ENCODE data around the gene GGACT. TPM values are rescaled to one million over a fixed set of nuclear protein-coding genes. Genes with fewer than 3 reads are reported as not detected.

The GGACT gene
- polyA plus RNA-seq, 3 donors, result 1.7 to 8.3 (median 6.5) TPM

DNA sequence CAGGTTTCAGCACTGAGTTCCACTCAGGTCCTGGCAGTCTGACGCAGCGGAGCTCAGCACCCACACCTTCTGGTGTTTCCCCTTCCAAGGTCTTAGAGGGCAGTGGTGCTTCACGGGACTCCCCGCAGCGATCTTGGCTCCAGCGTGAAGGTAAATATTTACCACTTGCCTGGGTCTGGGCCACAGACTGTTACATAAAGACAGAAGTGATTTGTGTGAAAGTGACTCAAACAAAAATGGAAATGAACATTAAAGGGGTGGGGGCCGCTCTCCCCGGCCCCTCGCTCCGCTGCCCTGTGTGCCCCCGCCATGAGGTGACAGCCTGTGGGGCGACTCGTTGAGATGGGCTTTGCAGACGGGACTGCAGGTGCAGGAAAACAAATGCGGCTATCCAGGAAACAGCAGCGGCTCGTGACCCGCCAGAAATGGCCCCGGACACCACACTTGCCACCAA lies 55.0 kb downstream of the GGACT start:
- DNase-seq, result no peak
- intact Hi-C loops (cut with micrococcal nuclease), result no loop called here
- TF ChIP-seq, protein P1, sequence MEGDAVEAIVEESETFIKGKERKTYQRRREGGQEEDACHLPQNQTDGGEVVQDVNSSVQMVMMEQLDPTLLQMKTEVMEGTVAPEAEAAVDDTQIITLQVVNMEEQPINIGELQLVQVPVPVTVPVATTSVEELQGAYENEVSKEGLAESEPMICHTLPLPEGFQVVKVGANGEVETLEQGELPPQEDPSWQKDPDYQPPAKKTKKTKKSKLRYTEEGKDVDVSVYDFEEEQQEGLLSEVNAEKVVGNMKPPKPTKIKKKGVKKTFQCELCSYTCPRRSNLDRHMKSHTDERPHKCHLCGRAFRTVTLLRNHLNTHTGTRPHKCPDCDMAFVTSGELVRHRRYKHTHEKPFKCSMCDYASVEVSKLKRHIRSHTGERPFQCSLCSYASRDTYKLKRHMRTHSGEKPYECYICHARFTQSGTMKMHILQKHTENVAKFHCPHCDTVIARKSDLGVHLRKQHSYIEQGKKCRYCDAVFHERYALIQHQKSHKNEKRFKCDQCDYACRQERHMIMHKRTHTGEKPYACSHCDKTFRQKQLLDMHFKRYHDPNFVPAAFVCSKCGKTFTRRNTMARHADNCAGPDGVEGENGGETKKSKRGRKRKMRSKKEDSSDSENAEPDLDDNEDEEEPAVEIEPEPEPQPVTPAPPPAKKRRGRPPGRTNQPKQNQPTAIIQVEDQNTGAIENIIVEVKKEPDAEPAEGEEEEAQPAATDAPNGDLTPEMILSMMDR (IDR thresholded peaks at IDR 0.05), result no peak
- Histone ChIP-seq H3K9ac (ENCODE audit: insufficient read depth, low read length, poor library complexity, severe bottlenecking) (no peak overlapping the region), H2AFZ (ENCODE audit: insufficient read depth, low read depth, low read length, poor library complexity, severe bottlenecking) (no peak overlapping the region), H3K4me2 (replicated peaks; ENCODE audit: extremely low read depth, low read length, poor library complexity, severe bottlenecking) (no peak overlapping the region), H4K20me1 (ENCODE audit: insufficient read depth, low read length) (no peaks in the 10 kb centered on the region), H3K27ac (ENCODE audit: low read depth in 1 of 2, low read length in 2 of 2) (no peak overlapping the region), H3K79me2 (ENCODE audit: insufficient read depth, low read length) (no peaks in the 10 kb centered on the region), H3K9me3 (replicated peaks in 1 of 2; ENCODE audit: control insufficient read depth in 1 of 2, insufficient read depth in 1 of 2, low read length in 2 of 2) (peaks cover 0 to 13% of the 10 kb centered on the region in 2 donors), H3K4me1 (ENCODE audit: control insufficient read depth in 1 of 2, insufficient read depth in 2 of 2, low read length in 2 of 2) (no peaks in the 10 kb centered on the region), H3K4me3 (replicated peaks in 1 of 3; ENCODE audit: low read depth in 2 of 3, low read length in 3 of 3) (no peak overlapping the region), H3K36me3 (replicated peaks in 1 of 2; ENCODE audit: control insufficient read depth in 1 of 2, insufficient read depth in 2 of 2, low read length in 2 of 2) (no peaks in the 10 kb centered on the region), H3K27me3 (ENCODE audit: control insufficient read depth in 2 of 2, insufficient read depth in 2 of 2, low read length in 2 of 2) (no peaks in the 10 kb centered on the region)
- peaks cover 5 to 10% of the 10 kb centered on the region in 2 donors for H3K36me3 Mint-ChIP-seq
- H3K27me3 Mint-ChIP-seq (ENCODE audit: low read depth in 3 of 3), result no peaks in the 10 kb centered on the region
- peaks cover 0 to 6% (median 3%) of the 10 kb centered on the region in 7 donors for H3K9me3 Mint-ChIP-seq
- no peak overlapping the region for H3K4me3 Mint-ChIP-seq
- H3K4me1 Mint-ChIP-seq, result no peaks in the 10 kb centered on the region
- 92% methylated on average over 19 of the region's 19 CpGs for WGBS (ENCODE audit: insufficient coverage)
- no peak overlapping the region for H3K27ac Mint-ChIP-seq

- H3K9me3 Mint-ChIP-seq, result peaks cover 0 to 6% (median 3%) of the 10 kb centered on the region in 7 donors
- Histone ChIP-seq H3K27me3 (ENCODE audit: control insufficient read depth in 2 of 2, insufficient read depth in 2 of 2, low read length in 2 of 2) (no peaks in the 10 kb centered on the region), H3K4me2 (replicated peaks; ENCODE audit: extremely low read depth, low read length, poor library complexity, severe bottlenecking) (no peak overlapping the region), H3K4me3 (replicated peaks in 1 of 3; ENCODE audit: low read depth in 2 of 3, low read length in 3 of 3) (no peak overlapping the region), H4K20me1 (ENCODE audit: insufficient read depth, low read length) (no peaks in the 10 kb centered on the region), H3K27ac (ENCODE audit: low read depth in 1 of 2, low read length in 2 of 2) (no peak overlapping the region), H2AFZ (ENCODE audit: insufficient read depth, low read depth, low read length, poor library complexity, severe bottlenecking) (no peak overlapping the region), H3K9me3 (replicated peaks in 1 of 2; ENCODE audit: control insufficient read depth in 1 of 2, insufficient read depth in 1 of 2, low read length in 2 of 2) (peaks cover 0 to 13% of the 10 kb centered on the region in 2 donors), H3K9ac (ENCODE audit: insufficient read depth, low read length, poor library complexity, severe bottlenecking) (no peak overlapping the region), H3K4me1 (ENCODE audit: control insufficient read depth in 1 of 2, insufficient read depth in 2 of 2, low read length in 2 of 2) (no peaks in the 10 kb centered on the region), H3K79me2 (ENCODE audit: insufficient read depth, low read length) (no peaks in the 10 kb centered on the region), H3K36me3 (replicated peaks in 1 of 2; ENCODE audit: control insufficient read depth in 1 of 2, insufficient read depth in 2 of 2, low read length in 2 of 2) (no peaks in the 10 kb centered on the region)
- intact Hi-C loops (cut with micrococcal nuclease), result no loop called here
- no peak overlapping the region for H3K4me3 Mint-ChIP-seq
- WGBS (ENCODE audit: insufficient coverage), result 98% methylated on average over 14 of the region's 14 CpGs
- no peak overlapping the region for H3K27ac Mint-ChIP-seq
- H3K36me3 Mint-ChIP-seq, result peaks cover 9 to 14% of the 10 kb centered on the region in 2 donors
- H3K4me1 Mint-ChIP-seq, result no peaks in the 10 kb centered on the region
- TF ChIP-seq, protein P1 (IDR thresholded peaks at IDR 0.05), result no peak
- H3K27me3 Mint-ChIP-seq (ENCODE audit: low read depth in 3 of 3), result no peaks in the 10 kb centered on the region
- no peak for DNase-seq
Observed at GRCh38 chr13:100532836-100533435, 55.7 kb downstream of the GGACT start.

Data from CD14-positive monocyte (primary cell).